HG02588 (cell line): ENCODE data around the gene LARGE1.

Experiments used
- ATAC-seq: cut with Tn5 transposase; IDR thresholded peaks from one replicate; pipeline ENCODE4 v1.9.1; 2021; ENCODE audit warnings: mild to moderate bottlenecking, moderate library complexity; ENCODE audit not compliant: unreplicated experiment

Gene LARGE1

GRCh38 chr22:33296941-33297340 lies 623.3 kb downstream of the LARGE1 start:
- ATAC-seq = no peak

GRCh38 chr22:33288078-33288477 lies 632.2 kb downstream of the LARGE1 start:
- no peak for ATAC-seq

DNA sequence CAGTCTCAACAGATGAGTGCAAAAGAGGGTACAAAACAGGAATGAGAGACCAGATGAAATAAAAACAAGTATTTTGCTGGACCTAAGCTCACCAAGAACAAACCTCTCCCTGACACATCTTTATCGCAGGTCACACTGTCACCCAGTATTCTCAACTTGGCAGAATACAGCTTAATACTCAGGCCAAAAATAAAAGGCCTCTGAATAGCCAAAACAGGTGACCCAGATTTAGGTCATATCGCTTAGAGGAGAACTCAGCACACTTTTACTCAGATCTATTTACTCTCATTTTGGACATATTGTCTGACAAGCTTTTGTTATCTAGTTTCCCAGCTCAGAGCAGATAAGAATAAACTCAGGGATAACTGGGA lies 645.2 kb downstream of the LARGE1 start:
- no peak for ATAC-seq

DNA sequence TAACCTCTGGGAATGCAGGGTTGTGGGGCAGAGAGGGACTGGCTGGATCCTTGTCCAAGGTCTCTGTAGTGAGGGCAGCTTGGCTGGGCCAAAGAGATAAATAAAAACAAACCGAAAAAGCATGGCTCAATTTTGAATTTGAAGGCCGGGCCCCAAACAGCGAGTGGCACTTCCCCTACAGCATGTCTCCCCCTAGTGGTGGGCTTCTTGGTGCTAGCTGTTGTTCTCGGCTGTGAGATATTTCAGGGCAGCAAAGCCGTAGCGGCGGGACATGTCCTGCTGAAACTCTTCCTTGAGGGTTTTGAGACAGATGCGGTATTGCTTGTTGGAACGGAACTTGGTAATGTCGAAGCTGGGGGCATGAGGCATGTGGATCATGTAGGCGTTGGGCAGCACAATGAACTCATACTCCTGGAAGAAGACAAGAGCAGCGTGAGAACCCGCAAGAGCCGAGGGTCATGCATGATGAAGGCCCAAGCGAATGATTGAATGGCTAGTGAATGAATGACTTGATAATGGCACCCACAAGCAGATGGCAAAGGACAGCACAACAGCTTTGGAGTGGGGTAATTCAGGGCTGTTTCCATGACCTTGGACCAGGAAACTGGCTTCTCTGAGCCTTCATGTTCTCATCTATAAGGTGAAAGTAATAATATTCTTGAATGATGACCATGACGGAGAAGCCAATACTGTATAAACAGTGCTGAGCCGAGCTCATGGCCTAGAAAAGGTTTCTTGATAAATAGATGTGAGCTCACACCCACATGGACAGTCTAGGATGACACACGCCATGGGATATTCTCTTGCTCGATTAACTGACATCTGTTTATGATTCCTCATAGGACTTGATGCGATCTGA lies 645.8 kb downstream of the LARGE1 start:
- no peak for ATAC-seq

DNA sequence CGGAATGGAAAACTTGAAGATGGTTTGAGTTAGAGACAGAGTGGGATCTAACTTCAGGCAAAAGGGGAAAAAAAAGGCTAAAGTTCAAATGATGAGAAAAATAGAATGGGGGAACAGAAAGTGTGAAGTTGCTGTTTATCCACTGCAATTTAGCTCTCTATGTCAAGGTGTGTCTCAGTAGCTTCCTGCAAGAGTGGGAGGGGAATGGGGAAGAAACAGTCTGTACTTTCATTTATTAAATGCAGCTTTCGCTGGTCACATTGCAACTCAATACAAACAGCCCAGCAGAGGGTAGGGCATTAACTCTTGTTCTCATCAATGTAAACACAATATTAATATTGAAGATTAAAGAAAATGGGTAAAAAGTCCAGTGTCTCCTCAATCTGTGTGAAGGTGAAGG lies 647.4 kb downstream of the LARGE1 start:
- ATAC-seq = no peak

- peak; percentile 28 for ATAC-seq
Measured at GRCh38 chr22:33272180-33272579, 648.1 kb downstream of the LARGE1 start.

DNA sequence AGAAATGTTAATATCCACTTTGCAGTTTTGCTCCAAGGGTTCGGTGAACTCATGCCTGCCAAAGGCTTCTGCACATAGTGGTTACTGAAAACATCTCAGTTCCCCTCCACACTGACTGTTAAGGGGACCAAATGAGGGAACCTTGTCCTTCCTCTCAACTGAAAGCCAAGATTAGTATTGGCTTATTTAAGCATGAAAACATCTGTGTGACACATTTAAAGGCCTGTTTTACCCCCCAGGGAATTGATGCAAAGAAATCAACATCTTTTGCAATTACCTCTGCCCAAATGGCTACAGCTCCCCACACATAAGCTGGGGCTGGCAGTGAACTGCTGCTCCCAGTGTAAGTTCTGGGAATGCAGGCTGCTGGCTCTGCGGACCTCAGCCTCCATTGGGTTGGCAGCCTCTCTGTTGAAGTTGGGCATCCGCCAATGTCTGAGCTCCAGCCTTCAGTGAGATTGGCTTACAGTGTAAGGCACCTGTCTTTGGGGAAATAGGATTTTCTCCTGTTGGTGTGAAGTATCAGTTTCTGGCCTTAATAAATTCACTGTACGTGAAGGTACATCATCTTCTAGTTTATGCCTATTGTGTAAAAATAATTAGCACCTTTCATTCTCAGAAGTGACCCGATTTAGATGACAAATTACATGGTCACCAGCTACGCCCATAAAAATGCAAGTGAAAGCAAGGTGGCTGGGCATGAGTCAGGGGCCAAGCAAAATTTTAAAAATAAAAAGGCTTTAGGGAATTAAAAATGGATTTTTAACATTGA lies 648.7 kb downstream of the LARGE1 start:
- peak; percentile 79 for ATAC-seq

- no peak for ATAC-seq
Measured at GRCh38 chr22:33270596-33270995, 649.7 kb downstream of the LARGE1 start.

DNA sequence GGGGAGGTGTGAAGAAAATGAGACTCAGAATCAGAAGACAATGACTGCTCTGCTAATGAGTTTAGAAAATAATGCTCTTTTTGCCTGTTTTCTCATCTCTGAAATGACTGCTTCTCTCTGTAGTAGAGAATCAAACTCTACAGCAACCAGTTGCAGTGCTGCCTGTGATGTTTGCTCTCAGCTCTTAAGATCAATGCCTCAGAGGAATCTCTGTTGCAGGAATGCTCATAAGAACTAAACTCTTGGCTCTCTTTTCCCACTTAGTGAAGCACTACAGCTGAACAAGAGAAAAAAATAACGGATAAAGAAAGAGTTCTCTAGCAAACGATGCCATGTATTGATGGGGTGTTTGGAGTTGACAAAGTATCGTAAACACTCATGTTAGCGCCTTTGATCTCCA lies 658.6 kb downstream of the LARGE1 start:
- ATAC-seq = no peak

DNA sequence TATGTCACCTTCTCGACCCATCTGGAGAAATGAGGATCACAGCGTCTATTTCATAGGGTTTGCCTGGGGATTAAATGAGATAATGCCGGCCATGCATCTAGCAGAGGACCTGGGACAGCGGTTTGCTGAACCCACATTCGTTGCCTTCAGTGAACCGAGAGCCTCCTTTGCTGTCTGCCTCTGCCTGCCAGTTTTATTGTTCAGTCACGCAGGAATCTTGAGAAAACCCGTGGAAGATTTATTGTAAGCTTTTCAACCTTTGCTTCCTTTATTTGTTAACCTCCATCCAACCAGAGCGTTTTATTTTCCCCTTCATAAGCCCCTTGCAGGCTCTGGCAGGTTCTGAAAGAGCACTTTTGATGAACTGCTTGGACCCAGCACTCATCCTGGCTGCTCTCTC lies 659.8 kb downstream of the LARGE1 start:
- no peak for ATAC-seq

DNA sequence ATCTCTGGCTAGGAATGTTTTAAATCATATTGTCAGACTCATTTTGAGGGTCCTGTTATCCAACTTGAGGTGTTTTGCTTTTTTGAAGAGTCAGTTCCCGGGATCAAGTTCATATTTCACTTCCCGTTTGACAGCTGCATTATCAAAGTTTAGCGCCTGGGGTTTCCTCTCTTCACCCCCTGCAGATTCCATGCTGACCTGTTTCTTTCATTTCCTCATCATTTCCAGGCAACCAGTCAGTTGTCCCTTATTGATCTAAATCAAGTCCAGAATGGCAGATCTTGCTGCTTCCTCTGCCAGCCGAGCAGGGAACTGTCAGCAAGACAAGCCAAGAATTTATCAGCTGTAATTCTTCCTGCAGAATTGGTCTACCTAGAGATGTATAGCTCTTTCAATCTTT lies 664.5 kb downstream of the LARGE1 start:
- no peak for ATAC-seq

GRCh38 chr22:33248948-33249347 lies 671.3 kb downstream of the LARGE1 start:
- ATAC-seq = no peak

GRCh38 chr22:33247758-33248157 lies 672.5 kb downstream of the LARGE1 start:
- no peak for ATAC-seq

GRCh38 chr22:33242078-33242477 lies 678.2 kb downstream of the LARGE1 start:
- no peak for ATAC-seq

DNA sequence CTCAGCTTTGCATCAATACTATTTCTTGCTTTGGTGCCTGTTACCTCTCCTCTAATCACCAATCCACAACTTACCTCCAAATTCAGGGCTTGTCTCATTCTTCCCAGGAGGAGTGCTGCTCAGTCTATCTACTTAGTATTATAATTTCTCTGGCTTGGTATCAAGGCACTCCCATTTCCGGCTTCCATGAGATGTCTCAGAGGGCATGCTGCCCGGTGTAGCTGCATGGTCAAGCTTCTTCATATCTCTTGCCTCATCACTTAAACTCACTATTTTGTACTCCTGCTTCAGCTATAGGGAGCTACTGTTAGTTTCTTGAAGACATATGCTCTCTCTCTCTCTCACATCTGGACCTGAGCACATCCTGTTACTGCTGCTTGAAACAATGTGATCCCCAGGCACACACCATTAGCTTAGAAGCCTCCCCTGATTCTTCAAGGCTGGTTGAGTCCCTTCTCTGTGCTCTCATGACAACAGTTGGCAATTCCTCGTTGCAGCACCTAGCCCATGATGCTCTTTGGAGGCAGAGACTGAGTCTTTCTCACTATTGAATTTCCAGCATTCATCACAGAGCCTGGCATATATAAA lies 679.3 kb downstream of the LARGE1 start:
- ATAC-seq = no peak

DNA sequence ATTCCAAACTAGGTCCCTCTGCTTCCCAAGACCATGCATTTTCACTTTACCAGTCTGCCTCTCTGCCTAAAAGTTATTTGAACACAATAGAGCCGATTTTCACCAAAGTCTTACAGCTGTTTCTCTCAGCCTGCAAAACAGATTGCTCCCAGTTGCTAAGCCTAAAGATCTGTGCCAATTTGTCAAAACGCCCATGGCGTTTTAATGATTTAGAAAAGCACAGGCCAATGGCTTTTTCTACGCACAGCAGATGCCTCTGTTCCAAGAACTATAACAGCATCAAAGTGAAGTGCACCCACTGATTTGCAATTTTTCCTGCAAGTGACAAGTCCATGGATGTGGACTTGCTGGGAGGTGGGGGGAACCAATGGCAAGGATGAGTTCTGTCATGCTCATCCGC lies 688.2 kb downstream of the LARGE1 start:
- no peak for ATAC-seq

- ATAC-seq = no peak
Measured at GRCh38 chr22:33227791-33228190, 692.5 kb downstream of the LARGE1 start.

DNA sequence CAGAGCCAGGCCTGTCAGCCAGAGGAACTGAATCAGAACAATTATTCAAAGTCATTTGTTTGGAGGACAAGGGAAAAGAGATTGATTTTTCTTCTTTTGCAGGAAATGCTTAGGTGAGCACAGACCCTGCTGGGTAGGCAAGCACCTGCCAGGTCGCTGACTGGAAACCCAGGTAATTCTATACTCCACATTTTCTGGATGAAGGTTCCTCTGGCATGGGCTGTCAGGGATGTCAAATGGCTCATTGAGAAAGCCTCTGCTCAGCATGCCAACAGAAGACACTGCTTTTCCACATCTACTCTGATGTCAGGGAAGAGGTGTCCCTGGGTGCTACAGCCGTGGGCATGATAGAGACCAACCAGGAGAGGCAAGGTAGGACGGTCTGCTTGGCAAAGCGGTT lies 695.4 kb downstream of the LARGE1 start:
- ATAC-seq = no peak
